Pericardium fibroblast (primary cell): ENCODE results near the gene ATP9B. TPM values are rescaled to one million over a fixed set of nuclear protein-coding genes. Genes with fewer than 3 reads are reported as not detected.

ENCODE experiments used
- total RNA-seq: library from RNA; depleted of rRNA; stranded (reverse); fragments of >200 nt; gene quantifications from 2 replicates; pipeline ENCODE4 v1.2.3, GENCODE V29; 2015

ATP9B gene
- total RNA-seq = 13.8 and 17.2 TPM in 2 replicates

GRCh38 chr18:79068937-79069716, at the start of gene ATP9B:
TSS of gene ATP9B (plus strand) at chr18:79069394. CDS start at chr18:79069411, 17 bp downstream.

GRCh38 chr18:79395761-79396404, 326.7 kb downstream of the ATP9B start, which contains the start of gene NFATC1:
TSS of gene NFATC1 (plus strand) at chr18:79395930. CDS start at chr18:79396225, 295 bp downstream.

Other genes starting within 250 kb of the ATP9B start
- 0.12 TPM in 1 of 2 replicates, not detected in the other for gene SALL3, start 89.6 kb upstream of the ATP9B start, total RNA-seq